GM13976 (cell line): ENCODE measurements around the gene ANK2.
"Not testable (repeated sequence)": the region's sequence is repeated elsewhere in the genome, so short reads cannot be mapped to it uniquely, and the experiment has no call there.

ENCODE experiments used
- DNase-seq: peaks from one replicate; pipeline ENCODE4 v3.0.0; 2012; ENCODE audit warnings: low spot score
- in situ Hi-C: fragments of 300-500 bp; cut with MboI; formaldehyde crosslinking; loops from one replicate; pipeline ENCODE4 v1.12.0; 2022; ENCODE audit warnings: low sequenced_read_pairs, mixed read lengths, inconsistent platforms; ENCODE audit not compliant: unreplicated experiment
- TF ChIP-seq, protein P1 (sequence below): IDR thresholded peaks from 2 replicates; pipeline ENCODE4 v1.5.1; 2012; ENCODE audit warnings: borderline replicate concordance, mild to moderate bottlenecking; ENCODE audit not compliant: insufficient read depth; ENCODE audit errors: extremely low read depth, missing control alignments, control extremely low read depth

ANK2 gene

GRCh38 chr4:113212613-113213012 lies 163.2 kb downstream of the ANK2 start:
- in situ Hi-C loops, result no loop called here
- no peak for DNase-seq
- TF ChIP-seq, protein P1, sequence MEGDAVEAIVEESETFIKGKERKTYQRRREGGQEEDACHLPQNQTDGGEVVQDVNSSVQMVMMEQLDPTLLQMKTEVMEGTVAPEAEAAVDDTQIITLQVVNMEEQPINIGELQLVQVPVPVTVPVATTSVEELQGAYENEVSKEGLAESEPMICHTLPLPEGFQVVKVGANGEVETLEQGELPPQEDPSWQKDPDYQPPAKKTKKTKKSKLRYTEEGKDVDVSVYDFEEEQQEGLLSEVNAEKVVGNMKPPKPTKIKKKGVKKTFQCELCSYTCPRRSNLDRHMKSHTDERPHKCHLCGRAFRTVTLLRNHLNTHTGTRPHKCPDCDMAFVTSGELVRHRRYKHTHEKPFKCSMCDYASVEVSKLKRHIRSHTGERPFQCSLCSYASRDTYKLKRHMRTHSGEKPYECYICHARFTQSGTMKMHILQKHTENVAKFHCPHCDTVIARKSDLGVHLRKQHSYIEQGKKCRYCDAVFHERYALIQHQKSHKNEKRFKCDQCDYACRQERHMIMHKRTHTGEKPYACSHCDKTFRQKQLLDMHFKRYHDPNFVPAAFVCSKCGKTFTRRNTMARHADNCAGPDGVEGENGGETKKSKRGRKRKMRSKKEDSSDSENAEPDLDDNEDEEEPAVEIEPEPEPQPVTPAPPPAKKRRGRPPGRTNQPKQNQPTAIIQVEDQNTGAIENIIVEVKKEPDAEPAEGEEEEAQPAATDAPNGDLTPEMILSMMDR, result no peak

DNA sequence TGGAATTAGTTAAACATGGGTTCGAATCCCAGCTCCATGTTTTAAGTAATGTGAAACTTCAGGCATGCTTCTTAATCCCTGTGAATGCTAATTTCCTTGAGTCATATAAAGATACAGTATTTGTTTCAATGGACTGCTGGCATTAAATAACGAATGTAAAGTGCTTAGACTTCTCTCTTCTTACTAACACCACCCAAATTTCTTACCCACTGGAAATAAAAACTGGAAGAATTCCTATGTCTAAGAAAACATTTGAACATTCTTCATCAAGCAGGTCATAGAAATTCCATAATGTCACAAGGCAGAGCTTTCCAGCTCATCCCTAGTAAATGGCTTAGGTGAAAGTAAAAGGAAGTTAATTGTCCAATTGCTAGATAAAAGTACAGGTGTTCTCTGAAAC lies 172.5 kb downstream of the ANK2 start:
- in situ Hi-C loops, result no loop called here
- DNase-seq, result no peak
- TF ChIP-seq, protein P1, result no peak

- TF ChIP-seq, protein P1, result no peak
- DNase-seq, result no peak
- in situ Hi-C loops, result no loop called here
Measured at GRCh38 chr4:113222471-113222870, 173.0 kb downstream of the ANK2 start.

DNA sequence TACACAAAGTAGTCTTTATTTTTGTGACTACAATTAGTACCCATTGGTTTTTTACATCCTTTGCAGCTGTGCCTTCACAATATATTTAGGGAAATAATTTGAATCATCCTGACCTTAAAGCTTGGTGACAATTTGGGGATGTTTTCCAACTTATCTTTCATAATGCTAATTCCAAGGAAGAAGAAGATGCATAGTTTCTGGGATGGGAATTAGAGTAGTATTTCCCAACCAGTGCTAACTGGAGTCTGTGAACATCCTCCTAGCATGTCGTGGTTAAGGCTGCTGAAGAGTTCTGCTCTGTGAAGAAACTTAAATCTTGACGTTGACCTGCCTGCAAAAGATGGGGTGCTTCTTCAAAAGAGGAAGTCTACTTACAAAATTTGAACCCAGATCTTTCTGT lies 173.5 kb downstream of the ANK2 start:
- no peak for DNase-seq
- TF ChIP-seq, protein P1, result no peak
- in situ Hi-C loops, result no loop called here

DNA sequence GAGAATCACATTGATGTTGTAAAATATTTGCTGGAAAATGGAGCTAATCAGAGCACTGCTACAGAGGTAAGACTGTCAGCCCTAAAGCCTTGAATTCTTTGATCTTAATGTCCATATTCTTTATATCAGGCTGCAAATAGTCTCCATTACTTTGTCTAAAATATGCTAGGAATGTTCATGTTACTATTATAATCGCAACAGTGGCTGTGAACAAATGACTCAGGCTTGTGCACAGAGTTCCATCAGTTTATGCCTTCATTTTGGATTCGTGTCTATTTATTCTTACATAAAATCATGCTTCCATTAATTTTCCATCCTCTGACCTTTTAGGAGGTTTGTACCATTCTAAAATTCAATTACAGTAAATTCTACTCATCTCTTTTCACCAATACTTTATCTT lies 182.7 kb downstream of the ANK2 start:
- TF ChIP-seq, protein P1, result no peak
- in situ Hi-C loops, result no loop called here
- no peak for DNase-seq

DNA sequence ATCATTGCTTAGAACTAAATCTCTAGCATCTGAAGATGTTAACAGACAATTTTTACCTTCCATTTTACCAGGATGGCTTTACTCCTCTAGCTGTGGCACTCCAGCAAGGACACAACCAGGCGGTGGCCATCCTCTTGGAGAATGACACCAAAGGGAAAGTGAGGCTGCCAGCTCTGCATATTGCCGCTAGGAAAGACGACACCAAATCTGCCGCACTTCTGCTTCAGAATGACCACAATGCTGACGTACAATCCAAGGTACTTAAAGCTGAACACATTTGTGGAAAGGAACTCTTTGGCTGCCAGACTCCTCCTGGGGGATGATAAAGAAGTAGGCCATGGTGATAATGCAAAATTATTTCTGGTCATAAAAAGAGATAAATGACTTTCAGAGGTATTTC lies 187.5 kb downstream of the ANK2 start:
- in situ Hi-C loops, result no loop called here
- DNase-seq, result no peak

DNA sequence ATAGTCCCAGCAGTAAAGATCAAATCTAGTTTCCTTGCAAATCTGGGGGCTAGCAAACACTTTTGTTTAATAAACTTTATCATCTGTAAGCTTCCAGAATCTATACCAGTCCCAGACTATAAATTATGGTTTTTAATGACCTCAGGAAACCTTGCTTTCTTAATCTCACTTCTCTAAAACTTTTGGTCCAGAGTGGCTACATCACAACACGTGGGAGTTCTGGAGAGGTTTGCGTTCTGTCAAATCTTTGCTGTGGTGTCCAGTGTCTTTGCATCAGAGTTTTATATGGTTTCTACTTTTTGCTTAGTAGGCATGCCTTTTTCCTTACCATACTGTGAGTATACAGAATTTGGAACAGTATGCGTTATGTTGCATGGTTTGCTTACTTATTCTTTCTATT lies 193.9 kb downstream of the ANK2 start:
- in situ Hi-C loops, result no loop called here
- no peak for DNase-seq

More for the DNA sequence above, 187.5 kb downstream of the ANK2 start:
- TF ChIP-seq, protein P1, result no peak

GRCh38 chr4:113244747-113245146 lies 195.3 kb downstream of the ANK2 start:
- in situ Hi-C loops, DNase-seq: not testable (repeated sequence)

More for the DNA sequence above, 193.9 kb downstream of the ANK2 start:
- TF ChIP-seq, protein P1, result no peak
